IMR-90 (cell line): Measurements from ENCODE around the gene HOXC6.

ENCODE experiments used
- BHLHE40 ChIP-seq: fragments of 150-350 bp; IDR thresholded peaks from 2 replicates; pipeline ENCODE4 v1.6.1; 2016; ENCODE audit warnings: mild to moderate bottlenecking, low read depth, low read length
- CHD1 ChIP-seq: IDR thresholded peaks from 2 replicates; pipeline ENCODE4 v1.6.1; 2012; ENCODE audit warnings: low read depth, low read length, improper control_type of control experiment
- MAFK ChIP-seq: IDR thresholded peaks from 2 replicates; pipeline ENCODE4 v1.6.1; 2012; ENCODE audit warnings: low read depth, low read length, improper control_type of control experiment
- POLR2A ChIP-seq: IDR thresholded peaks from 2 replicates; pipeline ENCODE4 v1.6.1; 2012; ENCODE audit warnings: mild to moderate bottlenecking, low read depth, low read length
- RAD21 ChIP-seq: IDR thresholded peaks from 2 replicates; pipeline ENCODE4 v1.6.1; 2012; ENCODE audit warnings: low read length, improper control_type of control experiment
- RFX5 ChIP-seq: IDR thresholded peaks from 2 replicates; pipeline ENCODE4 v1.8.0; 2012; ENCODE audit warnings: low read depth, mild to moderate bottlenecking, low read length, moderate library complexity
- SMC3 ChIP-seq: fragments of 150-350 bp; IDR thresholded peaks from 2 replicates; pipeline ENCODE4 v1.6.1; 2016; ENCODE audit warnings: low read depth, mild to moderate bottlenecking, antibody characterized with exemption, low read length, moderate library complexity
- TF ChIP-seq, protein P1 (sequence below): conservative IDR thresholded peaks from 2 replicates; pipeline ENCODE4 v1.5.1; 2012; ENCODE audit warnings: mild to moderate bottlenecking, low read depth, low read length, improper control_type of control experiment
- TF ChIP-seq, protein P2 (sequence below): fragments of 150-350 bp; IDR thresholded peaks from 2 replicates; pipeline ENCODE4 v1.6.1; 2016; ENCODE audit warnings: low read depth, mild to moderate bottlenecking, low read length, moderate library complexity, borderline replicate concordance
- TF ChIP-seq, protein P3 (sequence below): fragments of 150-350 bp; IDR thresholded peaks from 2 replicates; pipeline ENCODE4 v1.6.1; 2017; ENCODE audit warnings: mild to moderate bottlenecking, antibody characterized with exemption, low read length, low read depth

DNA sequence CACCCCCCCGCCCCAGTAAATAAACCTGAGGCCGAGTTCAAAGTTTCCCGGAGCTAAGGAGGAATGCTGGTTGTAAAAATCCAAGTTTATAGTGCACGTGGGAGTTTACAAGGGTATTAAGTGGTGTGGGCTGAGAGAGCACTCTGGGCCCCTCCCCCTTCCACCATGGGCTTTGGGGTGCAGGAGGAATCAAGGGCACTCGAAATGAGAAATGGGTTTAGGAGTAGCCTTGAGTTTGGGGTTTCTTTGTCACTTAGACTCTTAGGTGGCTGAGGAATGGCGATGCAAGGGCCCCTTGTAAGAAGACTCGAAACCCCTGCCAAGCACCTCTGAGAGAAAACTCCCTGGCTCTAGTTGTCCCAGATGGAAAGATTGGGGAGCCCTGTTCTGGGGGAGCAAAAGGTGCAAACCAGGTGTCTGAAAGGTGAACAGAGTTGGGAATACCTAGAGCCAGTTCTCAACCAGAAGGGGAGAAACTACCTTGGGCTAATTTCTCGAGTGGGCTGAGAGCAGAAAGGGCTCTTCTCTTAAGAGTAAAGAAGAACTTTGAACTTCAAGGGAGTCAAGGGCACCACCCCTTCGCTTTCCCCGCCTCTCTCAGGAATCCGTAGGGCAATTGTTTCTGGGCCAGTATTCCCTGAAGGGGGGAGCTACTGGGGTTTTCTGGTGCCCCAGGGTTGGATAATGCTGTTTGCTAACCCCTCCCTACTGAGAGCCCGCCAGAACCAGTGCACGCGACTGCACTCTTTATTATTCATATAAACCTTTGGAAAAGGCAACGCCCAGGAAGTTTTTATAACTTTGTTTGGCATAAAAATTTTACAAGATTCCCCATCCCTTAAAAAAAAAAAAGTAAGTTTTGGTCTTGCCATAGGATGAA lies 49.5 kb upstream of the HOXC6 start:
- TF ChIP-seq POLR2A, result no peak
- TF ChIP-seq, protein P1, sequence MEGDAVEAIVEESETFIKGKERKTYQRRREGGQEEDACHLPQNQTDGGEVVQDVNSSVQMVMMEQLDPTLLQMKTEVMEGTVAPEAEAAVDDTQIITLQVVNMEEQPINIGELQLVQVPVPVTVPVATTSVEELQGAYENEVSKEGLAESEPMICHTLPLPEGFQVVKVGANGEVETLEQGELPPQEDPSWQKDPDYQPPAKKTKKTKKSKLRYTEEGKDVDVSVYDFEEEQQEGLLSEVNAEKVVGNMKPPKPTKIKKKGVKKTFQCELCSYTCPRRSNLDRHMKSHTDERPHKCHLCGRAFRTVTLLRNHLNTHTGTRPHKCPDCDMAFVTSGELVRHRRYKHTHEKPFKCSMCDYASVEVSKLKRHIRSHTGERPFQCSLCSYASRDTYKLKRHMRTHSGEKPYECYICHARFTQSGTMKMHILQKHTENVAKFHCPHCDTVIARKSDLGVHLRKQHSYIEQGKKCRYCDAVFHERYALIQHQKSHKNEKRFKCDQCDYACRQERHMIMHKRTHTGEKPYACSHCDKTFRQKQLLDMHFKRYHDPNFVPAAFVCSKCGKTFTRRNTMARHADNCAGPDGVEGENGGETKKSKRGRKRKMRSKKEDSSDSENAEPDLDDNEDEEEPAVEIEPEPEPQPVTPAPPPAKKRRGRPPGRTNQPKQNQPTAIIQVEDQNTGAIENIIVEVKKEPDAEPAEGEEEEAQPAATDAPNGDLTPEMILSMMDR, result no peak
- no peak for TF ChIP-seq RAD21
- no peak for TF ChIP-seq BHLHE40
- TF ChIP-seq, protein P2, sequence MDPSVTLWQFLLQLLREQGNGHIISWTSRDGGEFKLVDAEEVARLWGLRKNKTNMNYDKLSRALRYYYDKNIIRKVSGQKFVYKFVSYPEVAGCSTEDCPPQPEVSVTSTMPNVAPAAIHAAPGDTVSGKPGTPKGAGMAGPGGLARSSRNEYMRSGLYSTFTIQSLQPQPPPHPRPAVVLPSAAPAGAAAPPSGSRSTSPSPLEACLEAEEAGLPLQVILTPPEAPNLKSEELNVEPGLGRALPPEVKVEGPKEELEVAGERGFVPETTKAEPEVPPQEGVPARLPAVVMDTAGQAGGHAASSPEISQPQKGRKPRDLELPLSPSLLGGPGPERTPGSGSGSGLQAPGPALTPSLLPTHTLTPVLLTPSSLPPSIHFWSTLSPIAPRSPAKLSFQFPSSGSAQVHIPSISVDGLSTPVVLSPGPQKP, result no peak
- no peak for TF ChIP-seq RFX5
- TF ChIP-seq MAFK, result no peak
- no peak for TF ChIP-seq SMC3
- TF ChIP-seq CHD1, result no peak
- TF ChIP-seq, protein P3, sequence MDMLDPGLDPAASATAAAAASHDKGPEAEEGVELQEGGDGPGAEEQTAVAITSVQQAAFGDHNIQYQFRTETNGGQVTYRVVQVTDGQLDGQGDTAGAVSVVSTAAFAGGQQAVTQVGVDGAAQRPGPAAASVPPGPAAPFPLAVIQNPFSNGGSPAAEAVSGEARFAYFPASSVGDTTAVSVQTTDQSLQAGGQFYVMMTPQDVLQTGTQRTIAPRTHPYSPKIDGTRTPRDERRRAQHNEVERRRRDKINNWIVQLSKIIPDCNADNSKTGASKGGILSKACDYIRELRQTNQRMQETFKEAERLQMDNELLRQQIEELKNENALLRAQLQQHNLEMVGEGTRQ, result no peak
